Epidermal melanocyte (primary cell): ENCODE results near the gene SLC11A1.

Experiments used
- DNase-seq: peaks from one replicate; pipeline ENCODE4 v3.0.0; 2011; ENCODE audit warnings: low spot score; ENCODE audit not compliant: insufficient read length

The SLC11A1 gene

DNA sequence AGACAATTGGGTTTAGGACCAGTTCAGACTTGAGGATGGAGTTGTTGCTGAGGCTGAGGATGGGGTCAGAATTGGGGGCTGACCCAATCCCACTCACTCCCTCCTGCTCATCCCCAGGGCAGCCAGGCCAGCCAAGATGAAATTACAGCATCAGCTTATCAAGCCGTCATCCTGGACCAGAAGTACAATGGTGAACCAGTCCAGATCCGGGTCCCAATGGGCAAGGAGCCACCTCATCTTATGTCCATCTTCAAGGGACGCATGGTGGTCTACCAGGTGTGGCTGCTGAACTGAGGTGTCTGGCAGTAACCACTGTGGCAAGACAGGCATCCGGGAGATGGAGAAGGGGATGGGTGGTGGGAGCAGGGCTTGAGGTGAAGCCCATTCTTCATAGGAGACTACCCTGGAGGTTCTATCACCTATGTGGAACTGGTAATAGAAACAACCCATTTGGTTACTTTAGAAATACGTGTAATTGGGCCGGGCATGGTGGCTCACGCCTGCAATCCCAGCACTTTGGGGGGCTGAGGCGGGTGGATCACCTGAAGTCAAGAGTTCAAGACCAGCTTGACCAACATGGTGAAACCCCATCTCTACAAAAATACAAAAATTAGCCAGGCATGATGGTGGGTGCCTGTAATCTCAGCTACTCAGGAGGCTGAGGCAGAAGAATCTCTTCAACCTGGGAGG lies 50.7 kb downstream of the SLC11A1 start:
- DNase-seq: no peak

DNA sequence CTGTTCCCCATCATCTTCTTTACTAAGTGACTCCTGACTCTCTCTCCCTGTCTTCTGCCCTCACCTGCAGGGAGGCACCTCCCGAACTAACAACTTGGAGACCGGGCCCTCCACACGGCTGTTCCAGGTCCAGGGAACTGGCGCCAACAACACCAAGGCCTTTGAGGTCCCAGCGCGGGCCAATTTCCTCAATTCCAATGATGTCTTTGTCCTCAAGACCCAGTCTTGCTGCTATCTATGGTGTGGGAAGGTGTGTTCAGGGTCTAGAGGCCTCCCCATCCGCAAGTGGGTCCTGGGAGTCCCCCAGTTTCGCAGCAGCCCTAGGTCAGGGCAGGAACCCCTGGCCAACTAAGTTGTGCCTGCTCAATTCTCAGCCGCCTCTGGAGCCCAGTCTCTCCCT lies 52.4 kb downstream of the SLC11A1 start:
- no peak for DNase-seq

DNA sequence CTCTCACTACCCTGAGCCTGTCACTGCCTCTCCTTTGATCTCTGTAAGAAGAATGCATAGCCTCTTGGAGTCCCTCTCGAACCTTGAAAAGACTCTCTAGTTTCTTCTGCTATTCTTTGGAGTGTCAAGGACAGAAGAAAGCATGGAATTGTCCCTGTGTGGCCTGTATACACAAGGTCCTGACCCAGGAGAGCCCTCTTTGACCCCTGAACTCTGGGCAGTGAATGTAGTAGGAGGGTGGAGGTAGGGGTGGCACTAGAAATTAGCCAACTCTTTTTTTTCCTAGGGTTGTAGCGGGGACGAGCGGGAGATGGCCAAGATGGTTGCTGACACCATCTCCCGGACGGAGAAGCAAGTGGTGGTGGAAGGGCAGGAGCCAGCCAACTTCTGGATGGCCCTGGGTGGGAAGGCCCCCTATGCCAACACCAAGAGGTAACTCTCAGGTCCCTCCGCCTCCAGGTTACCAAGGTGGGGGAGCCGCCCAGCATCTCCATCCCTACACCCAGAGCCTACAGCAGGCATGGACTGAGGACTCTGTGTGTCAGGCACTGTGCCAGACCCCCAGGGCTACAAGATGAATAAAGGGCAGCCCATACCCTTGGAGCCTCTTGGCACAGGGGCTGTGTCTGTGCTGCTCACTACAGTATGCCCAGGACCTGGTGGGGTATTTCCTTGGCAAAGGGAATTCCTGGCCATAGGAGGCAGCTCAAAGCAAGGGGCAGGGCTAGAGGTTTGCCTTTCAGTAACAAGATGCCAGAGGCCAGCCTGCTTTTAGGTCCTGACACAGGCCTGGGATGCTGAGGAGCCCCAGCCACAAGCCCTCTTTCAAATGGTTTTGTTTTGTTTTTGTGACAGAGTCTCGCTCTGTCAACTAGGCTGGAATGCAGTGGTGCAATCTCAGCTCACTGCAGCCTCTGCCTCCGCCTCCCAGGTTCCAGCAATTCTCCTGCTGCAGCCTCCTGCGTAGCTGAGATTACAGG lies 53.2 kb downstream of the SLC11A1 start:
- DNase-seq: no peak

DNA sequence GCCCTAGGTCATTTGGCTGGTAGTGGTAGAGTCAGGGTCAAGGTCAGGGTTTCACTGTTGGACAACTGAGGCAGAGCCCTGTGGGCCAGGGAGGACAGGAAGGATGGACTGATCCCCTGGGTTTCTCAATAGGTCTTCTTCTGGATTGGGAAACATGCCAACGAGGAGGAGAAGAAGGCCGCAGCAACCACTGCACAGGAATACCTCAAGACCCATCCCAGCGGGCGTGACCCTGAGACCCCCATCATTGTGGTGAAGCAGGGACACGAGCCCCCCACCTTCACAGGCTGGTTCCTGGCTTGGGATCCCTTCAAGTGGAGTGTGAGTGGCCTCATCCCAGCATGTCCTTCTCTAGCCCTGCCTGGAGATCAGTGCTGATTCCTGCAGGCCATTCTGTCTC lies 54.9 kb downstream of the SLC11A1 start:
- DNase-seq: no peak

DNA sequence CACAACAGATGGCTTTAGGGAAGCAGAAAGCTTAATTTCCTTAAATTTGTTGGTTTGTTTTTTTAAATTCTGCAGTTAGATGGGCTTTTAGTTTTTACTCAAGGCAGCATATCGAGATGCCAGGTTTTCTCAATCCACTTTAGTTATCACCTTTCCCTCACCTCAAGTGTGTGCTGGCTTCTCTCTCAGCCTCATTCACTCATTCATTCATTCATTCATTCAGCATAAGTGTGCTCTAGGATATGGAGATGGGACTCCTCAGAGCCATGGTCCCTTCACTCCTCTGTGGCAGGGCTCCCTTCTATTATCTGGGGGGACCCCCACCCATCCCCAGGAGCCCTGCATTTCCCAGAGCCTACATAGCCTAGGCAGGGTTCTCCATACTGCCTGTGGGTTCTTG lies 55.9 kb downstream of the SLC11A1 start:
- no peak for DNase-seq

DNA sequence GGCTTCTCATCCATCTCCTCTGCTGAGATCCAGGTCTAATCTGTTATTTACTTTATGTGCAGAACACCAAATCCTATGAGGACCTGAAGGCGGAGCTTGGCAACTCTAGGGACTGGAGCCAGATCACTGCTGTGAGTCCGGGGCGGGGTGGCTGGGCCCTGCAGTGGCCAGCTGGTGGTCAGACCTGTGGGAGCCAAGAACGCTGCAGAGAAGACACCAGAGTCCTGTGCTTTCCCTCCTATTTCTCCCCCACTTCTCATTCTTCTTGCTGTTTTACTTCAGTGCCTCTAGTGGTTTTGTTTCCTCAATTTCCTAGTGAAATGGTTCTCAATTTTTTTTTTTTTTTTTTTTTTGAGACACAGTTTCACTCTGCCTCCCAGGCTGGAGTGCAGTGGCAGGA lies 56.5 kb downstream of the SLC11A1 start:
- no peak for DNase-seq

DNA sequence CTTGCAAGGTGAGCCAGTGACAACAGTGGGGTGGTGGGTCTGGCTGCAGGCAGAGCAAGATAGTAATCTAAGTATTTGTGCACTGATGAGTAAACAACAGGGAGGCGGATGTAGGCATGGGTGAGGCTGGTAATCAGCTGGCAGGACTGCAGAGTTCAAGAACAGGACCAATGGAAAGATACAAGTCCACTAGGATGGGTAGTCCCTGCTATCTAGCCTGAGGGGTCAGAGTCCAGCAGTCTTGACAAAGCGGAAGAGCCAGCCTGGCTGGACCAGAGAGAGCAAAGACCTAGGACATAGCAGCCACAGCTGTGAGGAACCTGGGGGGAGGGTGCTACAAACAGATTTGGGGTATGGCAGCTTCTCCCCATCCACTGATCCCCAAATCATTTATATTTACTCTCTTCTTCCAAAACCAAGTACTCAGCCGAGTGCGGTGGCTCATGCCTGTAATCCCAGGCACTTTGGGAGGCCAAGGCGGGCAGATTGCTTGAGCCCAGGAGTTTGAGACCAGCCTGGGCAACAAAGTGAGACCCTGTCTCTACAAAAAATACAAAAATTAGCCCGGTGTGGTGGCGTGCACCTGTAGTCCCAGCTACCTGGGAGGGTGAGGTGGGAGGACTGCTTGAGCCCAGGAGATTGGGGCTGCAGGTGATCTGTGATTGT lies 62.8 kb downstream of the SLC11A1 start:
- no peak for DNase-seq

DNA sequence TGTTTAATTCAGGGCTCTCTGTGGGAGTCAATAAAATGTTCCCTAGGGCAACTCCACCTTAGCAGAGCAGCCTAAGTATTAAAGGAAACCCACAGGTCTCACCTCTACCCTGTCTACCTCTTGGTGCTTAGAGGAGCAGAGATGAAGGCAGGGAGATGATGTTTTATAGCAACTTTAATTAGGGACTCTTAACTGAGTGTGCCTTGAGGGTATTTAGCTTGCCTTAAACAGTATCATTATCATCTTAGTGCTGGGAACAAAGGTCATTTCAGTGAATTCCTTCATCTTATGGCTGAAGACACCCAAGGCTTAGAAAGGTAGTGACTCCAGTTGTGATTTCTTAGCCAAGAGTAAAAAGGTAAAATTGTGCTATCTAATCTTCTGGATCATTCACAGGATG lies 63.5 kb downstream of the SLC11A1 start:
- no peak for DNase-seq
